Astrocyte of the hippocampus (primary cell): ENCODE measurements around the gene TMEM14C.

ENCODE experiments used
- DNase-seq: peaks from one replicate; pipeline ENCODE4 v3.0.0; 2011; ENCODE audit warnings: low read depth, low spot score

The TMEM14C gene

GRCh38 chr6:10759884-10760329 is 37.0 kb downstream of the TMEM14C start:
- DNase-seq = peak; percentile 78

GRCh38 chr6:10763006-10763405 is 40.1 kb downstream of the TMEM14C start:
- DNase-seq = peak; percentile 35

GRCh38 chr6:10769419-10769818 is 46.5 kb downstream of the TMEM14C start:
- DNase-seq = no peak

DNA sequence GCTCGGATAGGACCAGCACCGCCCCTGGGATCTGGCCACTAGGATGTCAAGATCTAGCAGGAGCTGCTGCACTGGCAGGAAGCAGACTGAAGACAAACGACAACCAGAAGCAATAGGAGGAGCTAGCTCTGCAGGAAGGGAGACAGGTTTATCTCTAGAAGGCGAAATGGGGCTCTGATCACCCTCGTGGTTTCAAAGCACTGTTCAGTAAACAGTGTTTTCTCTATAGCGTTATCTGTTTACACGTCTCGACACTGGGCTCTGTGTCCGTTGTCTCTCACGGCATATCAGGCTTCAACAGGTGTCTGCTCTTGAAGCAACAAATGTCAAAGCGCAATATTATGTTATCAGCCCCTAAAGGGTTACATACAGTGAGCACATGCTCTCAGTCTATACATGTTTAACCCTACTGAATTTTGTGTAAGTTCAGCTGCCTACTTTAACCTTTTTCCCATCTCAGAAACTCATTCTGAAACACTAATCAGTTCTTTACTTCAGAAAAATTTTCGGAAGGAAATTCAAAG is 48.6 kb downstream of the TMEM14C start:
- DNase-seq = no peak

DNA sequence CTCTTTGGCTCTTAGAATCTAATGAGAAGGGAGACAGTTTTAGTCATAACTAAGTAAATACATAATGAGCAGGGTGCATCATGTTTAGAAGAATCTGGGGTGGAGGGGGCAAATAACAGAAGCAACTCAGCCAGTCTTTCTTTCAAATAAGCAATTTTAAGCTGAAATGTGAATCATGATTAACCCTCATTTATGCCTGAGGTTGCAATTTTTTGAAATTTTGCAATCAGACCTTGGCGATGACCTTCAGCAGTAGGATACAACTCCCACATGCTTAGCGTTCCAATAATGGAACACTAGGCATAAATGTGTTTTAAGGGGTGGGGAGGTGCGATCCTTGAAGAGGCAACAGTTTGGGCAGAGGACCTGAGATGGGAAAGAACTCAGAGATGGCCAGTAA is 55.4 kb downstream of the TMEM14C start:
- no peak for DNase-seq

GRCh38 chr6:10779076-10779475 is 56.2 kb downstream of the TMEM14C start:
- DNase-seq = no peak
